Calu3 (cell line): ENCODE measurements around the gene RNF213. TPM values are rescaled to one million over a fixed set of nuclear protein-coding genes. Genes with fewer than 3 reads are reported as not detected.
"Not testable (repeated sequence)": the region's sequence is repeated elsewhere in the genome, so short reads cannot be mapped to it uniquely, and the experiment has no call there.

Experiments
- BruUV-seq: library from RNA; stranded (reverse); fragments of 400-500 nt; replicated peaks from 2 replicates; lab custom pipeline; 2021; lab: Mats Ljungman, UMichigan
- CTCF ChIA-PET: fragments of 300-600 bp; sonication (Branson Sonifier 250); formaldehyde crosslinking; loops from one replicate; lab custom pipeline; 2022; ENCODE audit warnings: antibody characterized with exemption; lab: Charles Lee
- DNase-seq: peaks from one replicate; pipeline ENCODE4 v3.0.0; 2022
- H3K27ac Mint-ChIP-seq: one replicate; pipeline ENCODE4 v1.8.0; 2022; ENCODE audit warnings: mixed read lengths; ENCODE audit not compliant: unreplicated experiment
- H3K27me3 Mint-ChIP-seq: one replicate; pipeline ENCODE4 v1.8.0; 2022; ENCODE audit warnings: mixed read lengths; ENCODE audit not compliant: unreplicated experiment
- H3K36me3 Mint-ChIP-seq: one replicate; pipeline ENCODE4 v1.8.0; 2022; ENCODE audit warnings: mild to moderate bottlenecking, moderate library complexity, mixed read lengths; ENCODE audit not compliant: insufficient read depth, unreplicated experiment
- H3K4me1 Mint-ChIP-seq: one replicate; pipeline ENCODE4 v1.8.0; 2022; ENCODE audit warnings: mild to moderate bottlenecking, low read depth, mixed read lengths; ENCODE audit not compliant: unreplicated experiment
- H3K4me3 Mint-ChIP-seq: one replicate; pipeline ENCODE4 v1.8.0; 2022; ENCODE audit warnings: mild to moderate bottlenecking, low read depth, moderate library complexity, mixed read lengths; ENCODE audit not compliant: unreplicated experiment
- H3K9me3 Mint-ChIP-seq: one replicate; pipeline ENCODE4 v1.8.0; 2022; ENCODE audit warnings: low read depth, mixed read lengths; ENCODE audit not compliant: unreplicated experiment
- intact Hi-C: fragments of 100-400 bp; cut with micrococcal nuclease; formaldehyde crosslinking; loops from one replicate; pipeline ENCODE4 v1.10.0; 2022; ENCODE audit not compliant: unreplicated experiment
- total RNA-seq: library from RNA; stranded (reverse); gene quantifications from 2 replicates; pipeline ENCODE4 v1.2.3, GENCODE V29; 2022
- TF ChIP-seq, protein P1 (sequence below): fragments of 200-600 bp; IDR thresholded peaks from one replicate; pipeline ENCODE4 v1.8.0; 2022; ENCODE audit warnings: antibody characterized with exemption; ENCODE audit not compliant: unreplicated experiment

Gene RNF213
- total RNA-seq, 1 experiment from 2014 or later = 221 TPM

DNA sequence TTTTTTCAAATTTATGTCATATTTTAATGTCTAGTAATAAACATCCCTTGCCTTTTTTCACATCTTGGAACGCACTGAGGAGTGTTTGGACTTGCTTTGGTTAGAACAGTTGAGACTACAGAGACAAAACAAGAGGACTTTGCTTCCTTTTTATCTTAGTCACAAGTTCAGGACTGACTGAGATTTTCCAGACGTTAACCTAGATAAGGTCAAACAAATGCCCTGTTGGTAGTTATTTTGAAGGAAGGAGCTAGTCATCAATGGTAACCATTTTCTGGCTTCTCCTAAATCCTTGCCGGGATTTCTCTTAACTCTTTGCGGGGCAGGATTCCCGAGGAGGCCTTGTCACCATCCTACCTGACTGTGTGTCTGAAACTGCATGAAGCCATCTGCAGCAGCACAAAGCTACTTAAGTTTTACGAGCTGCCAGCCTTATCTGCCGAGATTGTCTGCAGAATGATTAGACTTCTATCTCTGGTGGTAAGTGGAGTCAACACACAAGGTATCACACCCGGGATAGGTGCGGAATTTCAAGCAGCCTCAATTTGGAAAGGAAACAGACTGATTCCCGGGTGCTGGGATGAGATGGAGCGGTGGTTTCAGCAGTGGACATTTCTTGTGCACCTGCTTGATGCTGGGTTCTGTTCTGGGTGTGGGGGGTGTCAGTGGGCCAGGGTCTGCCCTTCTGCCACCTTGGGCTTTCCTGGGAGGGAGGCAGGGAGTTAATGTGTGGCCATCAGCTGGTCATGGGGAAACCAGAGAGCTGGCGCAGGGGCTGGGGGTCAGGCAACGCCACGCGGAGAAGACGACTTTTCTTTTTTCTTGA is 48.3 kb downstream of the RNF213 start:
- intact Hi-C loops = no loop called here
- no peaks in the 10 kb centered on the region for H3K9me3 Mint-ChIP-seq
- DNase-seq = no peak
- TF ChIP-seq, protein P1, sequence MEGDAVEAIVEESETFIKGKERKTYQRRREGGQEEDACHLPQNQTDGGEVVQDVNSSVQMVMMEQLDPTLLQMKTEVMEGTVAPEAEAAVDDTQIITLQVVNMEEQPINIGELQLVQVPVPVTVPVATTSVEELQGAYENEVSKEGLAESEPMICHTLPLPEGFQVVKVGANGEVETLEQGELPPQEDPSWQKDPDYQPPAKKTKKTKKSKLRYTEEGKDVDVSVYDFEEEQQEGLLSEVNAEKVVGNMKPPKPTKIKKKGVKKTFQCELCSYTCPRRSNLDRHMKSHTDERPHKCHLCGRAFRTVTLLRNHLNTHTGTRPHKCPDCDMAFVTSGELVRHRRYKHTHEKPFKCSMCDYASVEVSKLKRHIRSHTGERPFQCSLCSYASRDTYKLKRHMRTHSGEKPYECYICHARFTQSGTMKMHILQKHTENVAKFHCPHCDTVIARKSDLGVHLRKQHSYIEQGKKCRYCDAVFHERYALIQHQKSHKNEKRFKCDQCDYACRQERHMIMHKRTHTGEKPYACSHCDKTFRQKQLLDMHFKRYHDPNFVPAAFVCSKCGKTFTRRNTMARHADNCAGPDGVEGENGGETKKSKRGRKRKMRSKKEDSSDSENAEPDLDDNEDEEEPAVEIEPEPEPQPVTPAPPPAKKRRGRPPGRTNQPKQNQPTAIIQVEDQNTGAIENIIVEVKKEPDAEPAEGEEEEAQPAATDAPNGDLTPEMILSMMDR = no peak
- CTCF ChIA-PET = no interaction called here
- no peaks in the 10 kb centered on the region for H3K4me1 Mint-ChIP-seq
- H3K27me3 Mint-ChIP-seq = no peaks in the 10 kb centered on the region
- no TSS peak for BruUV-seq
- H3K27ac Mint-ChIP-seq = no peak overlapping the region
- H3K36me3 Mint-ChIP-seq = peaks cover 88% of the 10 kb centered on the region
- H3K4me3 Mint-ChIP-seq = no peak overlapping the region

DNA sequence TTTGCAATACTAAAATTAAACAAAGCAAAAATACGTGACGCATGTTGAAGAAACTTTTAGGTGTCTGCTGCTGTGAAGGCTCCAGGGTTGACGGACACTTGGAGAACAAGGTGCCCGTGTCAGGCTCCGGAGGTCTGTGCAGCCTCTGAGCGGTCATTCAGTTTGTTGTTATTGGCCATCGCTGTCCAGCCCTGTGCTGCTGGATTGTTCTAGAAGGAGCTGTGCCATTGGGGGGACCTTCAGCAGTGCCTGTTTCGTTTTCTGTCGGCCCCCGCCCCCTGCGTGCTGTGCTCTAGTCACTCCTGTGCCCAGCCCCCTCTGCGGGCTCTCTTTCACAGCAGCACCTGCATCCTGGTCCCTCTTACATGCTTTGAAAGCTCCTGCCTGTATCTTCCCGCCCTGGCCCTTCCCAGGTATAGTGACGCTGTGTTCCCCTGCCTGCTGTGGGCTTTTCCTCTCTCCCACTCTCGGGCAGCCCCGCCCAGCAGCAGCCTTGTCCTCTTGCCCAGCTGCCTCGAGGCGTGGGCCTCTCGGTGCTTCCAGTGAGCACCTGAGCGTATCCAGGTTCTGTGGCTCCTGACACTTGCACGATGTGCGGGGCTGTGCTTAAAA is 50.7 kb downstream of the RNF213 start:
- Mint-ChIP-seq H3K4me3 (no peak overlapping the region), H3K9me3 (no peaks in the 10 kb centered on the region), H3K36me3 (peaks cover 76% of the 10 kb centered on the region), H3K27me3 (no peaks in the 10 kb centered on the region), H3K4me1 (no peaks in the 10 kb centered on the region), H3K27ac (no peak overlapping the region)
- BruUV-seq = no TSS peak
- CTCF ChIA-PET = no interaction called here
- DNase-seq = no peak
- TF ChIP-seq, protein P1 = no peak
- intact Hi-C loops = no loop called here

DNA sequence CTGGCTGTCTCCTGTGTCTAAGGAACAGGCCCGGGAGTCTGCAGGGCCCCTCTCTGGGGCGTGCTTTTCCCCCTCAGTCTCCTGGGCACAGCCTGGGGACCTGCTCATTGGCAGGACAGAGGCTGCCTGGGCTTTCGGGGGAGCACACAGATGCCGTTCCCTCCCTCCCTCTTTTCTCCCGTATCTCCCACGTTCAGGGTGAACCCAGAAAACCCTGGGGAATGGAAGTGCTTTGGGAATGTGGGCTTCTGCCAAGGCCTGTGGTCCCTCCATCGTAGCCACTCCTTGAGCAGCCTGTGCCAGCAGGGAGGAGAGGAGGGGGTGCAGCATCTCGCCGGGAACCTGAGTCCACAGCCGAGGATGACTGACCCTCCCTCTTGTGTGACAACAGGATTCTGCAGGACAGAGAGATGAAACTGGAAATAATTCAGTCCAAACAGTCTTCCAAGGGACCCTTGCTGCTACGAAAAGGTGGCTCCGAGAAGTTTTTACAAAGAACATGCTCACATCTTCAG is 52.0 kb downstream of the RNF213 start:
- H3K9me3 Mint-ChIP-seq = no peaks in the 10 kb centered on the region
- peaks cover 76% of the 10 kb centered on the region for H3K36me3 Mint-ChIP-seq
- no TSS peak for BruUV-seq
- intact Hi-C loops = no loop called here
- no peaks in the 10 kb centered on the region for H3K4me1 Mint-ChIP-seq
- H3K4me3 Mint-ChIP-seq = no peak overlapping the region
- no peak for DNase-seq
- no peaks in the 10 kb centered on the region for H3K27me3 Mint-ChIP-seq
- CTCF ChIA-PET = no interaction called here
- no peak overlapping the region for H3K27ac Mint-ChIP-seq
- TF ChIP-seq, protein P1 = no peak

DNA sequence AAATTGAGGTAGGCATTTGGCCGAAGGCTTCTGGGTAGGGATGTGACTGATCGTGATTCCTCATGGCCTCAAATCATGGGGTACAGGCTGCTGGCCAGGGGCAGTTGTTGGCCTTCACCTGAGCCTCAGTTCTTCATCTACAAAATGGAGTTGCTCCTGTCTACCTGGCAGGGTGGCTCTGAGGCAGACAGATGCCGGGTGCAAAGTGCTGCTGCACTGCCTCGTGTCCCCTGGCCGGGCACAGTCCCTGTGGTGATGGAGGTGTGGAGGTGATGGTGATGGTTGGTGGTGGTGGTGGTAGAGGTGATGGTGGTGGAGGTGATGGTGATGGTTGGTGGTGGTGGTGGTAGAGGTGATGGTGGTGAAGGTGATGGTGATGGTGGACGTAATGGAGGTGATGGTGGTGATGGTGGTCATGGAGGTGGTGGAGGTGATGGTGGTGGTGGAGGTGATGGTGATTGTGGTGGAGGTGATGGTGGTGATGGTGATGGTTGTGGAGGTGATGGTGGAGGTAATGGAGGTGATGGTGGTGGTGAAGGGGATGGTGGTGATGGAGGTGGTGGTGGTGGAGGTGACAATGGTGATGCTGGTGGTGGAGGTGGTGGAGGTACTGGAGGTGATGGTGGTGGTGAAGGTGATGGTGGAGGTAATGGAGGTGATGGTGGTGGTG is 52.6 kb downstream of the RNF213 start:
- intact Hi-C loops = no loop called here
- H3K27me3 Mint-ChIP-seq = no peaks in the 10 kb centered on the region
- BruUV-seq = no TSS peak
- no peaks in the 10 kb centered on the region for H3K9me3 Mint-ChIP-seq
- no peaks in the 10 kb centered on the region for H3K4me1 Mint-ChIP-seq
- DNase-seq = no peak
- H3K4me3 Mint-ChIP-seq = no peak overlapping the region
- peaks cover 76% of the 10 kb centered on the region for H3K36me3 Mint-ChIP-seq
- CTCF ChIA-PET = no interaction called here
- TF ChIP-seq, protein P1 = no peak
- H3K27ac Mint-ChIP-seq = no peak overlapping the region

DNA sequence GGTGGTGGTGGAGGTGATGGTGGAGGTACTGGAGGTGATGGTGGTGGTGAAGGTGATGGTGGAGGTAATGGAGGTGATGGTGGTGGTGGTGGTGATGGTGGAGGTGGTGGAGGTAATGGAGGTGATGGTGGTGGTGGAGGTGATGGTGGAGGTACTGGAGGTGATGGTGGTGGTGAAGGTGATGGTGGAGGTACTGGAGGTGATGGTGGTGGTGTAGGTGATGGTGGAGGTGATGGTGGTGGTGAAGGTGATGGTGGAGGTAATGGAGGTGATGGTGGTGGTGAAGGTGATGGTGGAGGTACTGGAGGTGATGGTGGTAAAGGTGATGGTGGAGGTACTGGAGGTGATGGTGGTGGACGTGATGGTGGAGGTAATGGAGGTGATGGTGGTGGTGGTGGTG is 53.3 kb downstream of the RNF213 start:
- H3K36me3 Mint-ChIP-seq = peaks cover 76% of the 10 kb centered on the region
- H3K4me3 Mint-ChIP-seq, H3K9me3 Mint-ChIP-seq, H3K4me1 Mint-ChIP-seq, H3K27me3 Mint-ChIP-seq, CTCF ChIA-PET, BruUV-seq, H3K27ac Mint-ChIP-seq, DNase-seq, intact Hi-C loops: not testable (repeated sequence)
